ENCODE measurements around the gene NR2F1-AS1.
"Not testable (repeated sequence)": the region's sequence is repeated elsewhere in the genome, so short reads cannot be mapped to it uniquely, and the experiment has no call there.

NR2F1-AS1 gene

GRCh38 chr5:93519740-93520139 lies 61.3 kb downstream of the NR2F1-AS1 start:
- no peak for DNase-seq (ENCODE audit: low read depth in 2 of 2)

GRCh38 chr5:93517828-93518227 lies 63.2 kb downstream of the NR2F1-AS1 start:
- no peak for DNase-seq (ENCODE audit: low read depth in 2 of 2)

GRCh38 chr5:93513298-93513697 lies 67.7 kb downstream of the NR2F1-AS1 start:
- no peak for DNase-seq (ENCODE audit: low read depth in 2 of 2)

GRCh38 chr5:93512799-93513198 lies 68.2 kb downstream of the NR2F1-AS1 start:
- no peak for DNase-seq (ENCODE audit: low read depth in 2 of 2)

- DNase-seq (ENCODE audit: low read depth in 2 of 2): no peak
Observed at GRCh38 chr5:93511445-93511844, 69.6 kb downstream of the NR2F1-AS1 start.

GRCh38 chr5:93510626-93511380 lies 70.2 kb downstream of the NR2F1-AS1 start:
- DNase-seq (ENCODE audit: low read depth in 2 of 2): no peak

GRCh38 chr5:93505553-93505952 lies 75.5 kb downstream of the NR2F1-AS1 start:
- DNase-seq (ENCODE audit: low read depth in 2 of 2): not testable (repeated sequence)

- no peak for DNase-seq (ENCODE audit: low read depth in 2 of 2)
Observed at GRCh38 chr5:93503598-93504067, 77.4 kb downstream of the NR2F1-AS1 start.

- DNase-seq (ENCODE audit: low read depth in 2 of 2): no peak
Observed at GRCh38 chr5:93497096-93497495, 83.9 kb downstream of the NR2F1-AS1 start.

GRCh38 chr5:93479982-93480509 lies 101.0 kb downstream of the NR2F1-AS1 start:
- DNase-seq (ENCODE audit: low read depth in 2 of 2): no peak

- no peak for DNase-seq (ENCODE audit: low read depth in 2 of 2)
Observed at GRCh38 chr5:93477816-93478215, 103.2 kb downstream of the NR2F1-AS1 start.

- DNase-seq (ENCODE audit: low read depth in 2 of 2): no peak
Observed at GRCh38 chr5:93476251-93476742, 104.7 kb downstream of the NR2F1-AS1 start.

- no peak for DNase-seq (ENCODE audit: low read depth in 2 of 2)
Observed at GRCh38 chr5:93462916-93463315, 118.1 kb downstream of the NR2F1-AS1 start.

- DNase-seq (ENCODE audit: low read depth in 2 of 2): no peak
Observed at GRCh38 chr5:93461756-93462155, 119.3 kb downstream of the NR2F1-AS1 start.

- no peak for DNase-seq (ENCODE audit: low read depth in 2 of 2)
Observed at GRCh38 chr5:93460286-93460685, 120.7 kb downstream of the NR2F1-AS1 start.

GRCh38 chr5:93456796-93457195 lies 124.2 kb downstream of the NR2F1-AS1 start:
- not testable (repeated sequence) for DNase-seq (ENCODE audit: low read depth in 2 of 2)

- no peak for DNase-seq (ENCODE audit: low read depth in 2 of 2)
Observed at GRCh38 chr5:93454896-93455295, 126.1 kb downstream of the NR2F1-AS1 start.

- DNase-seq (ENCODE audit: low read depth in 2 of 2): no peak
Observed at GRCh38 chr5:93452255-93452654, 128.8 kb downstream of the NR2F1-AS1 start.

GRCh38 chr5:93438124-93438523 lies 142.9 kb downstream of the NR2F1-AS1 start:
- no peak for DNase-seq (ENCODE audit: low read depth in 2 of 2)

- DNase-seq (ENCODE audit: low read depth in 2 of 2): no peak
Observed at GRCh38 chr5:93436083-93436482, 144.9 kb downstream of the NR2F1-AS1 start.

GRCh38 chr5:93433422-93433821 lies 147.6 kb downstream of the NR2F1-AS1 start:
- no peak for DNase-seq (ENCODE audit: low read depth in 2 of 2)

- no peak for DNase-seq (ENCODE audit: low read depth in 2 of 2)
Observed at GRCh38 chr5:93431250-93431649, 149.8 kb downstream of the NR2F1-AS1 start.

- DNase-seq (ENCODE audit: low read depth in 2 of 2): no peak
Observed at GRCh38 chr5:93430673-93431199, 150.3 kb downstream of the NR2F1-AS1 start.
